HG02610 (cell line): Measurements from ENCODE around the gene TRPT1.

Experiments used
- ATAC-seq: cut with Tn5 transposase; IDR thresholded peaks from one replicate; pipeline ENCODE4 v1.9.1; 2021; ENCODE audit warnings: mild to moderate bottlenecking, moderate library complexity; ENCODE audit not compliant: unreplicated experiment

TRPT1 gene

DNA sequence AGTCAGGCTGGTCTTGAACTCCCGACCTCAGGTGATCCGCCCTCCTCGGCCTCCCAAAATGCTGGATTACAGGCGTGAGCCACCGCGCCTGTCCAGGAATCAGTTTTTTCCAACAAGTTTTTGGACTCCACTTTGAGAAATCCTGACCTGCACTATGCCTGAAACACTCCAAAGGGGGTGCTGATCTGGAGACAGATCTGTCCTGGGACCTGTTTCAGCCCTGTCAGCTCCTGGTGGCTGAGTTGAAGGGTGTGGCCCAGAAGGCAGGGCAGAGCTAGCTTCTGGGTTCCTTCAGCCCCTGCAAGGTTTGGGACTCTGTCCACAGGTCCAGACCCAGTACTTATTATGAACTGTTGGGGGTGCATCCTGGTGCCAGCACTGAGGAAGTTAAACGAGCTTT, 5.6 kb upstream of the TRPT1 start:
- no peak for ATAC-seq

DNA sequence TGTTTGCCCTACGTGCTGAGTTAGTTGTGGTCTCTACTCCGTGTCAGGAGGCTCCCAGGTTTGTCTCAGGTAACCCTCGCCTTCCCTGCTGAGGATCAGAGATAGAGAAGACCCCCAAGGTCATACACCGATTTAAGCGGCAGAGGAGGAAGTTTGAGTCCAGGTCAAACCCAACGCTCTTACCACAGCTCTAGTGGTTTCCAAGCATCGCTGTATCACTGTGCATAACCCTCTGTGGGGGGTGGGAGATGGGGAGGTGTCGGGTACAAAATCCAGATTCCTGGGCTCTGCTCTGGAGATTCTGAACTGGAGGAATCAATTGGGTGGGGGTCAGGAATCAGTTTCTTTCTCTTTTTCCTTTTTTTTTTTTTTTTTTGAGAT, 5.0 kb upstream of the TRPT1 start:
- ATAC-seq = no peak

DNA sequence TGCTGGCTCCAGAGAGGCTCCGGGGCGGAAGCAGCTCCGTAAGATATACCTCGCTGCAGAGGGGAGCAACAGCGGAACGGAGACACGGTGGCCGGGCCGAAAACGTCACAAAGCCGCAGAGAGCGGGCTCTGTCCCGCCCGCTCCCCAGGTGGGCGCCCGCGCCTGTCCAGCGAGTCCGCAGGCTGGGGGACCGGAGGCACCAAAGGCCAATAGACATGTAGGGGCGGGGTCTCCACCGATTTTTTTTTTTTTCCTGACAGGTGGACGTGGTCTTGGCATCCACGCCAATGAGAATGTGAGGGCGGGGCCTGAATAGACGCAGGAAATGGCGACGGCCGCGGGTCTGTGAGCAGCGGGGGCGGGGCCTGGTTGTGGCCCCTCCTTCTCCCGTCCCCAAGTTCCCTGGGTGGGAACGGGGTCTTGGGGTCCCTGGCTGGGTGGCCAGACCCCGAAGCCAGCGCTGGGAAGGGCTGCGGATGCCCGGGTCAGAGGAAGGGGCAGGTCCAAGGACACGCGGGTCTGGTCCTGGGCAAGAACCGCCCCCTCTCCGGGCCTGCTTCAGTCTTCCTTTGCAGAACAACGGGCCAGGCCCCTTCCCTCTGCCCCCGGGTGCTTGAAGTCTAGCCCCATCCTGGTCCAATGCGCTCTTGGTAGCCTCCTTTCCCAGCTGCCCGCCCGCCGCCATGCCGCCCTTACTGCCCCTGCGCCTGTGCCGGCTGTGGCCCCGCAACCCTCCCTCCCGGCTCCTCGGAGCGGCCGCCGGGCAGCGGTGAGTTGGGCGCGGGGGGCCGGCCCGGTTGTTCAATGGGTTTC, 4.4 kb upstream of the TRPT1 start, which contains the start of gene DNAJC4:
Gene DNAJC4, plus strand, starts transcription at position 378 of the 814 bp plus-strand sequence. Its CDS starts 307 bp downstream, at position 685.
- ATAC-seq = peak; percentile 43

DNA sequence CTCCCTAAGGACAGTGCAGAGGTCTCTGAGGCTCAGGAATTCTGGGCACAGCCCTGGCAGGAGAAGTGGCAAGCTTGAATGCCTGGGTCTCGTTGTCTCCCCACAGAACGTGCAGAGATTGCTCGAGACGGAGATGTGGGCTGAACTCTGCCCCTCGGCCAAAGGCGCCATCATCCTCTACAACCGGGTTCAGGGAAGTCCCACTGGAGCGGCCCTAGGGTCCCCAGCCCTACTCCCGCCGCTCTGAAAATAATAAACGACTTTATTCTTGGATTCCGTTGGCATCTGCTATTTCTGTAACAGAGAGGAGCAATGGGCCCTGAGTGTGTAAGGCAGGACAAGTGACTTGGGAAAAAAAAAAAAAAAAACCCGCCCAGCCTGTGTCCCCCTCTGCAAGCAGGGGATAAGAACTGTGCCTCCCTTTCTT, 3.8 kb upstream of the TRPT1 start:
- no peak for ATAC-seq

DNA sequence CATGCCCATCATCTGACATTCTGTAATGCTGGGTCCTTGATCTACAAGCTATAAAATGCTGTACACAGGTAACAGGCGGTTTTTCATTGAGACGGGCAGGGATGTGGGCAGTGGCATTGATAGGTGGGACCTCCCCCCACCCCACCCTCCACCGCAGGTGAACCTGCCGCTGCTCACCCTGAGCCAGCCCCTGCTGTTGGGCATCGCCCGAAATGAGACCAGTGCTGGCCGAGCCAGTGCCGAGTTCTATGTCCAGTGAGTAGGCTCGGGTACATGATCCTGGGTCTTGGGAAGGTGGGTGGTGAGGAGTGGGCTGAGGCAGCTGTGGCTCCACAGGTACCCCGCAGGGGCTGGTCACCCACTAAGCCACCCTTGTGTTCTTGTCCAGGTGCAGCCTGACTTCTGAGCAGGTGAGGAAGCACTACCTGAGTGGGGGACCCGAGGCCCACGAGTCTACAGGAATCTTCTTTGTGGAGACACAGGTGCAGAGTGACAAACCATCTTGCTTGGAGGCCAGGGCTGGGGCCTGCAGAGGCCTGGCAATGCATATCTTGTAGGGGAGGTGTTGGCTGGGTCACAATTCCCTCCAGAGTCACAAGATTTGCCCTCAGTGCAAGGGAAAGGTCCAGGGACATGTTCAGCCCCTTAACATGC, 3.2 kb upstream of the TRPT1 start:
- ATAC-seq = no peak

DNA sequence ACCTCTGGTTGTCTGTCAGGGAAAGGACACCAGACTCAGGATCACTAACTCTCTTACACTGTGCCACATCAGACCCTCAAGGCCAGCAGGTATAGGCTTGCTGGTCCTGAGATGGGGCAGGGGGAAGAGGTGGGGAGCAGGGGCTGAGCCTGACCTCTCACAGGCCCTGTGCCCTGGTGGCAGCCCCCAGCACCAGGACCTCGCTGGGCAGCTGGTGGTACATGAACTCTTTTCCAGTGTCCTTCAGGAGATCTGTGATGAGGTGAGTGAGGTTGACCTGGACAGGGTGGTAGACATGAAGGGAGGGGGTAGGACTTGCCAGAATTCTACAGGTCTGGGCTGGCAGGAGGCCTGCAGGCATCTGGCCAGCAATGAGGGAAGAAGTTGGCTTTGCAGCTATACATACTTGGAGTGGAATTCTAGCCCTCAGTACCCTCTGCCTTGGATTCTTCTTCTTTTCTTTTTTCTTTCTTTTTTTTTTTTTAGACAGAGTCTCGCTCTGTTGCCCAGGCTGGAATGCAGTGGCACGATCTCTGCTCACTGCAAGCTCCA, 1.5 kb upstream of the TRPT1 start:
- no peak for ATAC-seq

DNA sequence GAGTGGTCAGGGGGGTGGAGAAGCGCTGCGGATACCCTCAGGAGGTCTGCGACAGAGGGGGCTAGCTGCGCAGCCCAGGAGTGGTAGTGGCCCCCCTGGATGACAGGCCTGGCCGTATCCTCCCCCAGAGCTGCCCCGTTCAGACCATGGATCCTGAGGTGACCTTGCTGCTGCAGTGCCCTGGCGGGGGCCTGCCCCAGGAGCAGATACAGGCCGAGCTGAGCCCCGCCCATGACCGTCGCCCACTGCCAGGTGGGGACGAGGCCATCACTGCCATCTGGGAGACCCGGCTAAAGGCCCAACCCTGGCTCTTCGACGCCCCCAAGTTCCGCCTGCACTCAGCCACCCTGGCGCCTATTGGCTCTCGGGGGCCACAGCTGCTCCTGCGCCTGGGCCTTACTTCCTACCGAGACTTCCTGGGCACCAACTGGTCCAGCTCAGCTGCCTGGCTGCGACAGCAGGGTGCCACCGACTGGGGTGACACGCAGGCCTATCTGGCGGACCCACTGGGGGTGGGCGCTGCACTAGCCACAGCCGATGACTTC, 593 bp upstream of the TRPT1 start:
- no peak for ATAC-seq

DNA sequence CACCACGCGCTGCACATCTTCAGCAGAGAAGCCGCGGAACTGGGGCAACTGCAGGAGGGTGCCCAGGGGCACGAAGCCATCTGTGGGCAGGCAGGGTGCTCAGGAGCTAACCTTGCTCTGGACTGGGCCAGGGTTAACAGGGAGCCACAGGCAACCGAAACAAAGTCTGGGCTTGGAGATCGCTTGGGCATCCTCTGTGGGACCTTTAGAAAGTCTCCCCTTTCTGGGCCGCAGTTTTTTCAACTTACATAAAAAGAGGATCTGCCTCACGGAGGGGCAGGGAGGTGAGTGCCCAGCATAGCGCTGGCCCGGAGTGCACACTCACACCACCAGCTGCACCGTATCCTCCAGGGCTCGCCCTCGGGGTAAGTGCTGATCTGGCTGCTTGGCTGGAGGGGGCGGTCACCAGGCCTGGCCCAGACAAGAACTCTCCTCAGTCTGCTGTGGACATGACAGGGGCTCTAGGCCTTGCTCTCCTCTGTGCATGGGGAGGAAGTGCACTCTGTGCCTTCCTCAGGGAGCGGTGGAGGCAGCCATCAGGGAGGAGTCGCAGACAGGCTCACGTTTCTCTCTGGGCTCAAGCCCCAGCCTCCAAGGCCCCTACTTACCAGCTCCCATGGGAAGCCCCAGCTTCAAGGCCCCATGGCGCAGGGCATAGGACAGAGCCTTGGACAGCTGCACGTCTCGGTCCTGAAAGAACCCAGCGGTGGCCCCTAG, 937 bp downstream of the TRPT1 start:
- ATAC-seq = no peak

DNA sequence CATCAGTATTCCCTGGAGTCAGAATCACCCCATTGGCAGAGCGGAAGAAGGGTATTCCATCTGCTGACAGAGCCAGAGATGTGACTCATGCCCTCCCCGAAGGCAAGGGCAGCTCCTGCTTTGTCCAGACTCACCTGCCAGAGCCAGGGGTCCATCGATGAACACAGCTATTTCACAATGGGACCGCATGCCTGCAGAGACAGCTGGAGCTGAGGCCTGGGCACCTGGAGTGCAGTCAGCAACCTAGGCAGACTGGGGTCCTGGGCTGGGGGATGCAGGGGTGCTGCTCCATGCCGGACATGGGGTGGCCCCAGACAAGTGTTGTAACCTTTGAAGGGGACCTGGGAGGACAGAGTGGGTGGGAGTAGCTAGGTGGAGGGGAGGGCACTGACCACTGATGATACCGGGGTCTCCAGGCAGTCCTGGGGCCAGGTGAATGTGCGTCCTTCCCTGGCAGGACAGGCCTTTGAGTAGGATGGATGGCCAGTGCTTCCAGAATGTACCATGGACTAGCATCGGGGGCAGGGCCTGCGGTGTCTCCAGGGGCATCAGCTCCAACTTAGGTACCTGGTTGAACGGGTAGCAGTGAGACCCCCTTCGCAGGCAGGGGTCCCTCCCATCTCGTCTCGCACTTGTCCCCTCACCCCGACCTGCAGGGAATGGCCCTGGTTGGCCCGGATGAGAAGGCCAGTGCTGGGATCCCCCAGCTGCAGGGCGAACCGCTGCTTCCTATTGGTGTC, 1.7 kb downstream of the TRPT1 start:
- ATAC-seq = no peak

DNA sequence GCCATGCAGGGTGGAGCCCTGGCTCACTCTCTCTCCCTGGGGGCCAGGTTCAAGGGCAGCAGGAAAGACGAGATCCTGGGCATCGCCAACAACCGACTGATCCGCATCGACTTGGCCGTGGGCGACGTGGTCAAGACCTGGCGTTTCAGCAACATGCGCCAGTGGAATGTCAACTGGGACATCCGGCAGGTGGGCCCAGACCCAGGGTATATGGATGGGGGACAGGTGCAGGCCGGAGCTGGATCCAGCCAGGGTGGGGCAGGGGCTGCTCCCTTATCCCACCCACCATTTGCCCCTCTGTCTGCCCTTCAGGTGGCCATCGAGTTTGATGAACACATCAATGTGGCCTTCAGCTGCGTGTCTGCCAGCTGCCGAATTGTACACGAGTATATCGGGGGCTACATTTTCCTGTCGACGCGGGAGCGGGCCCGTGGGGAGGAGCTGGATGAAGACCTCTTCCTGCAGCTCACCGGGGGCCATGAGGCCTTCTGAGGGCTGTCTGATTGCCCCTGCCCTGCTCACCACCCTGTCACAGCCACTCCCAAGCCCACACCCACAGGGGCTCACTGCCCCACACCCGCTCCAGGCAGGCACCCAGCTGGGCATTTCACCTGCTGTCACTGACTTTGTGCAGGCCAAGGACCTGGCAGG, 2.9 kb downstream of the TRPT1 start:
- no peak for ATAC-seq

DNA sequence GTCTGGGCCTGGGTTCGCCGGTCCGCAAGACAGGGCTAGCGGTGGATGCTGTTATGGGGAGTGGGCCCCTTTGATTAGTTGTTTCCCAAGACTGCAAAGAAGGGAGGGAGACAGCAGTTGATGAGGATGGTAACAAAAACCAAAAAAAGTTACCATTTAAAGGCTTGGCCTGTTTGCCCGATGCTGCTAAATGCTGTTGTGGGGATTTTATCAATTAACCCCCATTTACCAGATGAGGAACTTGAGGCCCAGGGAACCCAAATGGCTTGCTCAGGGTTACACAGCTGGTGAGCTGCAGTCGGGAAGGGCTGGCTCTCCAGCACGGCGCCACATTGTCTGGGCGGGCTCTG, 3.4 kb downstream of the TRPT1 start:
- no peak for ATAC-seq

DNA sequence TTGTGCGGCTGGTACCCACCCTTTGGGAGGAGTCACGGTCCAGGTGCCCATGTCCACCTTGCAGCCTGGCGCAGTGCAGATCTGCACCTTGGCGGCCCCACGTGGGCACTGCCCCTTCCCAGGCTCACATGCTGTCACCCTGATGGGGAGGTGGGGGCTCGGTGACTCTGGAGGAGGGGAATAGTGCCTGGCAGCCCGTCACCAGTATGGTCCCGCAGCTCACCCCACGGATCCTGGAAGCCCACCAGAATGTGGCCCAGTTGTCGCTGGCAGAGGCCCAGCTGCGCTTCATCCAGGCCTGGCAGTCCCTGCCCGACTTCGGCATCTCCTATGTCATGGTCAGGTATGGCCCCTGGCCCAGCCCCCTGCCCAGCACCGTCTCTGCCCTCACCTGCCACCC, 5.2 kb downstream of the TRPT1 start:
- no peak for ATAC-seq

DNA sequence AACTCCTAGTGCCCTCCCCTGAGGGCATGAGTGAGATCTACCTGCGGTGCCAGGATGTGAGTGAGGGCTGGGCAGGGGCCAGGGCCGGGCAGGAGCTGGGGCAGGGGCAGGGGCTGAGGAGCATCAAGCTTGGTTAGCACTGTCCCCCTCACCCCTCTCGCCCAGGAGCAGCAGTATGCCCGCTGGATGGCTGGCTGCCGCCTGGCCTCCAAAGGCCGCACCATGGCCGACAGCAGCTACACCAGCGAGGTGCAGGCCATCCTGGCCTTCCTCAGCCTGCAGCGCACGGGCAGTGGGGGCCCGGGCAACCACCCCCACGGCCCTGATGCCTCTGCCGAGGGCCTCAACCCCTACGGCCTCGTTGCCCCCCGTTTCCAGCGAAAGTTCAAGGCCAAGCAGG, 5.7 kb downstream of the TRPT1 start:
- no peak for ATAC-seq

DNA sequence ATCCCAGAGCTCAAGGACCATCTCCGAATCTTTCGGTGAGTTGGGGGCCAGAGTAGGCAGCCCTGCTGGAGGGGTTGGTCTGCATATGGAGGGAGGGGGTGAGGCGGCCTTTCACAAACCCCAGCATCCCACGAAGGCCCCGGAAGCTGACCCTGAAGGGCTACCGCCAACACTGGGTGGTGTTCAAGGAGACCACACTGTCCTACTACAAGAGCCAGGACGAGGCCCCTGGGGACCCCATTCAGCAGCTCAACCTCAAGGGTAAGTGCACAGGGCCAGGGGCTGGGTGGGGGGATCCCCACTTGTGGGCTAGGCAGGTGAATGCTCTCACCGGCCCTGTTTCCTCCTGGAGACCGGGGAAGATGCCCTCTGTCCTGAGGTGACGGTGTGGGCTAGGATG, 6.2 kb downstream of the TRPT1 start:
- ATAC-seq = no peak

DNA sequence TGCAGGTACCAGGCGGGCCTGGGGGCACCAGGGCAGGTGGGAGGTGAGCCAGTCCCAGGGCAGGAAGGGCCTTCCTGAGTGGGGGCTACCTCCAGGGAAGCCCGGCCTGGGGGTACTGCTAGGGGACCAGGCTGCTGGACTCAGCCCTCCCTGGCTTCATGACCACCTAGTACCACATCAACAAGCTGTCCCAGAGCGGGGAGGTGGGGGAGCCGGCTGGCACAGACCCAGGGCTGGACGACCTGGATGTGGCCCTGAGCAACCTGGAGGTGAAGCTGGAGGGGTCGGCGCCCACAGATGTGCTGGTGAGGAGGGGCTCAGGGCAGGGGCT, 6.7 kb downstream of the TRPT1 start:
- no peak for ATAC-seq

DNA sequence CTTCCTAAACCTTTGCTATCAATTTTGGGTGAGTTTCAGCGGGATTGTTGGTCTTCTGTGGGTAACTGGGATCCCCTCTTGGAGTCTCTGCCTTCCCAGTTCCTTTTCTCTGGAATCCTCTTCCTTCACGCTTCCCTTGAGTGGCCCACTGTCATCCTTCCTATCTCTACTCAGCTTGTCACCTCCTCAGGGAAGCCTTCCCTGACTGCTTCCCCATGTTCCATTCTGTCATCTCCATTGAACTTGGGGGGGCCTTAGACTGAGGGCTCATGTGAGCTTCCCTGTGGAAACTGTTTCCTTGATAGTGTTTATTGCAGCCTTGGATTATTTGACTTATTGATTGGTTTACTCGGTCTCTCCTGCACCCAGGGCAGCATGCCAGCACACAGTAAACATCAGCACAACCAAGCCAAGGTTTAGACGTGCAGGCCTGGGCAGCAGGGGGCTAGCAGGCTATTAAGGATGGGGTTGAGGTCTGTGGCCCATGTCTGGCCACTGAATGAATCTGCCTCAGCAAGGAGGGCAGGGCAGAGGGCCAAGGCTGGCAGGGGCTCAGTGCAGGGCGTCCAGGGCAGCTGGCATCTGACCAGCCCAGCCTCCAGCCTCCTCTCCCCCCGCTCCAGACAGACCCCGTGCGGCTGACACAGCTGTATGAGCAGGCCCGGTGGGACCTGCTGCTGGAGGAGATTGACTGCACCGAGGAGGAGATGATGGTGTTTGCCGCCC, 7.2 kb downstream of the TRPT1 start:
- ATAC-seq = no peak

DNA sequence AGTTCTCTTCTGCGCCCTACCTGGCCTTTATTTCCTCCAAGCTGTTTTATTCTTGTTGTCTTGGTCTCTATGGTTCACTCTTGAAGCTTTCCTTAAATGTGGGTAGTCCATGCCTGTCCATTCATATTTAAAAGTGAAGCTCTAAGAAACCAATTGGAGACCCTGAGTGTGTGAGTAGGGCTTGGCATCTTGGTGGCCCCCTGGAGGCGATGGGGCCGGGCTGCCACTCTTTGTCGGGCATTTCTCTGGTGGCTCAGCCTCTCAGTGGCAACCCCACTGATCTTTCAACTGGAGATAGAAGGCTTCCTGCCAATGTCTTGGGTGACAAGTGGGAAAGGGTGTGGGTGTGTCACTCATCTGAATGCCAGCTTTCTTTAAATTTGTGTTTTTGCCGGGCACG, 9.1 kb downstream of the TRPT1 start:
- no peak for ATAC-seq

DNA sequence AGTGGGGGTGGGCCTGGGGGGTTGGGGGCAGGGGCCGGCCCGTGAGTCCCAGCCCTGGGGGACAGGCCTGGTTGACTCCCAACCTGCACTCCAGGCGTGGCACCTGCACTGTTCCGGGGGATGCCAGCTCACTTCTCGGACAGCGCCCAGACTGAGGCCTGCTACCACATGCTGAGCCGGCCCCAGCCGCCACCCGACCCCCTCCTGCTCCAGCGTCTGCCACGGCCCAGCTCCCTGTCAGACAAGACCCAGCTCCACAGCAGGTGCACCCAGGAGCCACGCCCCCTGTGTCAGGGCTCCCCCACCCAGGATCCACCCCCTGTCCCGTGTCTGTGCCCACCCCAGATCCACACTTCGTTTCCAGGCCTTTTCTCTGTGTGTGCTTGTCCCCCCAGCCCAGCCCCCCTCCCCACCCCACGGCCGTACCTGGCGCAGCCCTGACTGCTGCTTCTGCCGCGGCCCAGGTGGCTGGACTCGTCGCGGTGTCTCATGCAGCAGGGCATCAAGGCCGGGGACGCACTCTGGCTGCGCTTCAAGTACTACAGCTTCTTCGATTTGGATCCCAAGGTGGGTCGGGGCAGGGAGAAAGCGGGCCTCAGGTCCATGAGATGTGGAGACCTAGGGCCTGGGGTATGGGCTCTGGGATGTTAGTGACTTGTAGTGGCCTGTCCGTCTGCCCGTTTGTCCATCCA, 14.7 kb downstream of the TRPT1 start:
- ATAC-seq = no peak
